DOHH2 (cell line): ENCODE measurements around the gene MMP24OS.

Experiments
- H3F3A ChIP-seq: fragments of 200-600 bp; sonication (generic), shearing (Covaris generic); 2 replicates; pipeline ENCODE4 v1.6.0; 2016; ENCODE audit warnings: antibody characterized with exemption, mild to moderate bottlenecking; ENCODE audit not compliant: control insufficient read depth, insufficient read depth
- H3K27ac ChIP-seq: fragments of 200-600 bp; sonication (generic); 2 replicates; pipeline ENCODE4 v1.5.1; 2014; ENCODE audit warnings: low read depth, mild to moderate bottlenecking, low read length, moderate library complexity
- H3K27me3 ChIP-seq: fragments of 200-600 bp; sonication (generic); 2 replicates; pipeline ENCODE4 v1.6.1; 2014; ENCODE audit warnings: mild to moderate bottlenecking, low read length, mixed read lengths; ENCODE audit not compliant: control insufficient read depth
- H3K36me3 ChIP-seq: fragments of 200-600 bp; sonication (generic); 2 replicates; pipeline ENCODE4 v1.6.1; 2014; ENCODE audit warnings: mild to moderate bottlenecking, low read length, moderate library complexity, mixed read lengths; ENCODE audit not compliant: control insufficient read depth
- H3K4me1 ChIP-seq: fragments of 200-600 bp; sonication (generic); 2 replicates; pipeline ENCODE4 v1.6.1; 2014; ENCODE audit warnings: mild to moderate bottlenecking, low read length, mixed read lengths; ENCODE audit not compliant: control insufficient read depth
- H3K4me2 ChIP-seq: fragments of 200-600 bp; sonication (generic); 2 replicates; pipeline ENCODE4 v1.6.0; 2014; ENCODE audit warnings: mild to moderate bottlenecking, low read length, moderate library complexity
- H3K4me3 ChIP-seq: fragments of 200-600 bp; sonication (generic); 2 replicates; pipeline ENCODE4 v1.5.1; 2014; ENCODE audit warnings: mild to moderate bottlenecking, low read length, mixed read lengths
- H3K79me2 ChIP-seq: fragments of 200-600 bp; sonication (generic); 2 replicates; pipeline ENCODE4 v1.6.1; 2014; ENCODE audit warnings: mild to moderate bottlenecking, low read length, mixed read lengths; ENCODE audit not compliant: control insufficient read depth
- H3K9me2 ChIP-seq: fragments of 200-600 bp; sonication (generic); replicated peaks from 2 replicates; pipeline ENCODE4 v1.6.1; 2014; ENCODE audit warnings: mild to moderate bottlenecking, low read length, mixed read lengths; ENCODE audit not compliant: control insufficient read depth
- H3K9me3 ChIP-seq: fragments of 200-600 bp; sonication (generic); 2 replicates; pipeline ENCODE4 v1.6.1; 2014; ENCODE audit warnings: antibody characterized with exemption, low read length, mixed read lengths; ENCODE audit not compliant: control insufficient read depth, insufficient read depth
- H4K20me1 ChIP-seq: fragments of 200-600 bp; sonication (generic); 2 replicates; pipeline ENCODE4 v1.6.0; 2014; ENCODE audit warnings: low read depth, mild to moderate bottlenecking, antibody characterized with exemption, low read length, moderate library complexity; ENCODE audit not compliant: control insufficient read depth, insufficient read depth
- CTCF ChIP-seq: fragments of 200-600 bp; sonication (generic); IDR thresholded peaks from one replicate; pipeline ENCODE4 v1.5.1; 2014; ENCODE audit warnings: antibody characterized with exemption, mild to moderate bottlenecking, low read depth, low read length; ENCODE audit not compliant: poor library complexity, severe bottlenecking
- EZH2phosphoT487 ChIP-seq: fragments of 200-600 bp; sonication (generic); IDR thresholded peaks from 2 replicates; pipeline ENCODE4 v1.6.1; 2017; ENCODE audit warnings: borderline replicate concordance, mild to moderate bottlenecking, antibody characterized with exemption, low read length, moderate library complexity, mixed read lengths

MMP24OS gene

GRCh38 chr20:35281506-35282101, 3.7 kb upstream of the MMP24OS start:
- TF ChIP-seq CTCF = no peak
- TF ChIP-seq EZH2phosphoT487 = no peak
- Histone ChIP-seq H3K4me1 (peaks cover 24% of the 10 kb centered on the region), H3K4me2 (no peak overlapping the region), H3K27ac (no peak overlapping the region), H4K20me1 (peaks cover 11% of the 10 kb centered on the region; the same call in 1 of the 2 replicates), H3K9me3 (no peaks in the 10 kb centered on the region), H3K79me2 (peaks cover 49% of the 10 kb centered on the region), H3K27me3 (no peaks in the 10 kb centered on the region), H3K4me3 (no peak overlapping the region), H3K9me2 (no peaks in the 10 kb centered on the region), H3K36me3 (peaks cover 66% of the 10 kb centered on the region), H3F3A (peaks cover 25% of the 10 kb centered on the region)

GRCh38 chr20:35280523-35280922, 2.6 kb upstream of the MMP24OS start:
- H4K20me1 ChIP-seq = peaks cover 11% of the 10 kb centered on the region; the same call in 1 of the 2 replicates
- H3K27me3 ChIP-seq = no peaks in the 10 kb centered on the region
- H3K79me2 ChIP-seq = peaks cover 58% of the 10 kb centered on the region
- no peak overlapping the region for H3K4me2 ChIP-seq
- no peak overlapping the region for H3K27ac ChIP-seq
- H3K4me1 ChIP-seq = peaks cover 28% of the 10 kb centered on the region
- peaks cover 20% of the 10 kb centered on the region for H3F3A ChIP-seq
- H3K4me3 ChIP-seq = no peak overlapping the region
- H3K9me2 ChIP-seq = no peaks in the 10 kb centered on the region
- H3K36me3 ChIP-seq = peaks cover 76% of the 10 kb centered on the region
- TF ChIP-seq CTCF (no peak), EZH2phosphoT487 (no peak)
- no peaks in the 10 kb centered on the region for H3K9me3 ChIP-seq

GRCh38 chr20:35279533-35280174, 1.7 kb upstream of the MMP24OS start:
- Histone ChIP-seq H3K79me2 (peaks cover 56% of the 10 kb centered on the region), H3K9me2 (no peaks in the 10 kb centered on the region), H3F3A (peaks cover 19% of the 10 kb centered on the region), H3K9me3 (no peaks in the 10 kb centered on the region), H3K4me1 (peaks cover 20% of the 10 kb centered on the region), H3K27ac (no peak overlapping the region), H3K36me3 (peaks cover 76% of the 10 kb centered on the region), H4K20me1 (peaks cover 11% of the 10 kb centered on the region; the same call in 1 of the 2 replicates), H3K4me2 (no peak overlapping the region), H3K27me3 (no peaks in the 10 kb centered on the region), H3K4me3 (no peak overlapping the region)
- no peak for TF ChIP-seq CTCF
- TF ChIP-seq EZH2phosphoT487 = no peak
